HepG2 (cell line): ENCODE data around the gene SEMA3E. TPM values are rescaled to one million over a fixed set of nuclear protein-coding genes. Genes with fewer than 3 reads are reported as not detected.

Source experiments
- ATAC-seq: fragments of 200-7000 bp; cut with Tn5 transposase; 3 replicates; pipeline ENCODE4 v1.9.1; 2020; ENCODE audit warnings: mild to moderate bottlenecking, moderate library complexity
- BruUV-seq: library from RNA; stranded (reverse); fragments of 400-500 nt; replicated peaks from 2 replicates; lab custom pipeline; 2021; lab: Mats Ljungman, UMichigan
- CTCF ChIA-PET: fragments of 300-600 bp; formaldehyde crosslinking; extraction: SDS; loops from one replicate; lab custom pipeline; 2021; ENCODE audit warnings: low total read pairs, inconsistent platforms, low intra/inter-chr PET ratio; lab: Yijun Ruan, JAX
- POLR2A ChIA-PET: fragments of 350-600 bp; sonication (Branson Sonifier 250); formaldehyde crosslinking; loops from one replicate; lab custom pipeline; 2020; ENCODE audit warnings: antibody characterized with exemption, inconsistent platforms; lab: Yijun Ruan, JAX
- DNase-seq: peaks from one replicate; pipeline ENCODE4 v3.0.0-alpha.2; 2015; ENCODE audit warnings: low spot score
- FAIRE-seq: peaks from 3 replicates; lab custom pipeline; 2011; peaks lifted over from hg19 to GRCh38; lab: Jason Lieb, UNC
- H2AFZ ChIP-seq: one replicate; pipeline ENCODE4 v1.6.1; 2011; ENCODE audit warnings: low read length, inconsistent platforms
- H3K27ac ChIP-seq: fragments of 300-600 bp; 3 replicates; pipeline ENCODE4 v1.8.0; 2011; ENCODE audit warnings: mixed run types, mild to moderate bottlenecking, mixed read lengths, low read length, inconsistent platforms; ENCODE audit not compliant: insufficient read depth; ENCODE audit errors: extremely low read length
- H3K27me3 ChIP-seq, 2 experiments: fragments of 200-600 bp in 1 of 2; 2 replicates in 1 of 2; 3 replicates in 1 of 2; pipeline versions ENCODE4 v1.6.0 to v1.8.0; 2011; ENCODE audit warnings: low read length in 2 of 2, mild to moderate bottlenecking in 2 of 2, moderate library complexity in 2 of 2, inconsistent platforms in 1 of 2; ENCODE audit not compliant: insufficient read depth in 2 of 2, control insufficient read depth in 1 of 2
- H3K36me3 ChIP-seq, 2 experiments: fragments of 200-600 bp in 1 of 2; replicated peaks in 1 of 2; 2 replicates in 1 of 2; 3 replicates in 1 of 2; pipeline versions ENCODE4 v1.5.1 to v1.8.0; 2011; ENCODE audit warnings: low read length in 2 of 2, inconsistent platforms in 1 of 2; ENCODE audit not compliant: insufficient read depth in 2 of 2, control insufficient read depth in 1 of 2
- H3K4me1 ChIP-seq: 2 replicates; pipeline ENCODE4 v1.5.1; 2012; ENCODE audit warnings: low read length, inconsistent platforms; ENCODE audit not compliant: insufficient read depth
- H3K4me2 ChIP-seq: 2 replicates; pipeline ENCODE4 v1.6.0; 2011; ENCODE audit warnings: low read depth, low read length, inconsistent platforms
- H3K4me3 ChIP-seq, 3 experiments: fragments of 200-600 bp in 1 of 3; sonication (generic), shearing (Covaris generic) in 1 of 3; replicated peaks in 1 of 3; 2 replicates each; pipeline ENCODE4 v1.5.1; 2011 to 2016; ENCODE audit warnings: low read length in 3 of 3, inconsistent platforms in 2 of 3, low read depth in 2 of 3, mild to moderate bottlenecking in 2 of 3, control low read depth in 1 of 3, mixed read lengths in 1 of 3; ENCODE audit not compliant: insufficient read depth in 1 of 3
- H3K79me2 ChIP-seq: one replicate; pipeline ENCODE4 v1.6.1; 2011; ENCODE audit warnings: low read length, inconsistent platforms; ENCODE audit not compliant: insufficient read depth
- H3K9ac ChIP-seq: 2 replicates; pipeline ENCODE4 v1.6.0; 2011; ENCODE audit warnings: mild to moderate bottlenecking, low read depth, low read length, inconsistent platforms; ENCODE audit not compliant: insufficient read depth
- H3K9me3 ChIP-seq: 2 replicates; pipeline ENCODE4 v1.5.1; 2012; ENCODE audit warnings: mild to moderate bottlenecking, low read length
- H4K20me1 ChIP-seq: 2 replicates; pipeline ENCODE4 v1.6.0; 2011; ENCODE audit warnings: inconsistent platforms, mild to moderate bottlenecking, low read length, moderate library complexity; ENCODE audit not compliant: insufficient read depth
- EP300 ChIP-seq, 3 experiments: sonication (generic) in 1 of 3; formaldehyde crosslinking in 1 of 3; IDR thresholded peaks; 2 replicates each; pipeline versions ENCODE4 v1.5.1 to v1.6.1; 2011 to 2020; ENCODE audit warnings: low read depth in 2 of 3, low read length in 2 of 3, borderline replicate concordance in 1 of 3, improper control_type of control experiment in 1 of 3, mild to moderate bottlenecking in 1 of 3, missing genetic modification reagents in 1 of 3, moderate library complexity in 1 of 3
- GTF3A ChIP-seq: sonication (generic); formaldehyde crosslinking; conservative IDR thresholded peaks from 2 replicates; pipeline ENCODE4 v1.4.0; 2020; ENCODE audit warnings: mild to moderate bottlenecking, missing genetic modification reagents
- HCFC1 ChIP-seq: fragments of 150-350 bp; IDR thresholded peaks from 2 replicates; pipeline ENCODE4 v1.6.1; 2014; ENCODE audit warnings: low read depth, low read length
- KDM1A ChIP-seq: IDR thresholded peaks from 2 replicates; pipeline ENCODE4 v1.6.1; 2016; ENCODE audit warnings: missing compliant biosample characterization
- TEAD2 ChIP-seq: sonication (generic); formaldehyde crosslinking; IDR thresholded peaks from 2 replicates; pipeline ENCODE4 v1.9.0; 2021; ENCODE audit warnings: missing genetic modification reagents
- ZKSCAN1 ChIP-seq: fragments of 150-350 bp; IDR thresholded peaks from 2 replicates; pipeline ENCODE4 v1.6.1; 2014; ENCODE audit warnings: low read length
- ZNF234 ChIP-seq: sonication (generic); formaldehyde crosslinking; conservative IDR thresholded peaks from 2 replicates; pipeline ENCODE4 v1.5.1; 2020; ENCODE audit warnings: mild to moderate bottlenecking, missing genetic modification reagents
- ZNF333 ChIP-seq: sonication (generic); formaldehyde crosslinking; IDR thresholded peaks from 2 replicates; pipeline ENCODE4 v1.4.0; 2020; ENCODE audit warnings: mild to moderate bottlenecking, missing genetic modification reagents, borderline replicate concordance
- ZSCAN9 ChIP-seq: IDR thresholded peaks from 2 replicates; pipeline ENCODE4 v1.6.1; 2016; ENCODE audit warnings: borderline replicate concordance
- WGBS: methylation state at CpG from one replicate; pipeline ENCODE4 v1.1.6; 2017; ENCODE audit warnings: low lambda C conversion rate; 5-methylcytosine and 5-hydroxymethylcytosine counted together
- in situ Hi-C: cut with HindIII; loops from 2 replicates; pipeline ENCODE4 v1.10.0; 2017; ENCODE audit warnings: low pct_unique_long_range_greater_than_20kb; ENCODE audit not compliant: extremely low pct_ligation_motif_present
- intact Hi-C: fragments of 100-400 bp; cut with micrococcal nuclease; formaldehyde crosslinking; loops from one replicate; pipeline ENCODE4 v1.10.0; 2022; ENCODE audit not compliant: unreplicated experiment
- polyA plus RNA-seq, 8 experiments: library from polyadenylated mRNA; depleted of rRNA in 3 of 8; stranded (reverse) in 7 of 8; unstranded in 1 of 8; fragments of >200 nt; fragmentation: Illumina TruSeq in 4 of 8; extraction: Trizol in 4 of 8; gene quantifications; 2 replicates each; pipeline versions ENCODE4 v1.2.1 to v1.2.3, GENCODE V29; 2011 to 2016; ENCODE audit warnings: low read depth in 4 of 8, missing spikeins in 1 of 8, mixed read lengths in 1 of 8; ENCODE audit not compliant: insufficient read depth in 1 of 8
- total RNA-seq, 5 experiments: library from RNA; depleted of rRNA; stranded (reverse); fragments of >200 nt; fragmentation: Illumina TruSeq; extraction: Trizol; gene quantifications; 2 replicates each; pipeline ENCODE4 v1.2.3, GENCODE V29; 2016; ENCODE audit warnings: low read depth in 1 of 5
- TF ChIP-seq, protein P1 (sequence below): sonication (generic); formaldehyde crosslinking; IDR thresholded peaks from 2 replicates; pipeline ENCODE4 v1.4.0; 2020; ENCODE audit warnings: missing genetic modification reagents
- TF ChIP-seq, protein P2 (sequence below): sonication (generic); formaldehyde crosslinking; IDR thresholded peaks from 2 replicates; pipeline ENCODE4 v1.5.0; 2020; ENCODE audit warnings: mild to moderate bottlenecking, missing genetic modification reagents
- TF ChIP-seq, protein P3 (sequence below): sonication (generic); formaldehyde crosslinking; IDR thresholded peaks from 2 replicates; pipeline ENCODE4 v1.8.1; 2023; ENCODE audit warnings: mild to moderate bottlenecking, missing genetic modification reagents
- TF ChIP-seq, protein P4 (sequence below): IDR thresholded peaks from 2 replicates; pipeline ENCODE4 v1.6.1; 2016; ENCODE audit warnings: low read depth
- TF ChIP-seq, protein P5 (sequence below), 2 experiments: sonication (generic) in 1 of 2; formaldehyde crosslinking in 1 of 2; IDR thresholded peaks; 2 replicates each; pipeline versions ENCODE4 v1.5.1 to v1.6.1; 2011 to 2020; ENCODE audit warnings: borderline replicate concordance in 1 of 2, low read depth in 1 of 2, low read length in 1 of 2, mild to moderate bottlenecking in 1 of 2, missing genetic modification reagents in 1 of 2, moderate library complexity in 1 of 2
- TF ChIP-seq, protein P6 (sequence below): sonication (generic); formaldehyde crosslinking; IDR thresholded peaks from 2 replicates; pipeline ENCODE4 v1.8.1; 2023; ENCODE audit warnings: mild to moderate bottlenecking, inconsistent platforms, moderate library complexity, missing genetic modification reagents, borderline replicate concordance

The SEMA3E gene
- total and polyA plus RNA-seq, 2 of the 13 experiments (the other 11 are each of a cell fraction or from before 2014, with no cell fraction given), result not detected

DNA sequence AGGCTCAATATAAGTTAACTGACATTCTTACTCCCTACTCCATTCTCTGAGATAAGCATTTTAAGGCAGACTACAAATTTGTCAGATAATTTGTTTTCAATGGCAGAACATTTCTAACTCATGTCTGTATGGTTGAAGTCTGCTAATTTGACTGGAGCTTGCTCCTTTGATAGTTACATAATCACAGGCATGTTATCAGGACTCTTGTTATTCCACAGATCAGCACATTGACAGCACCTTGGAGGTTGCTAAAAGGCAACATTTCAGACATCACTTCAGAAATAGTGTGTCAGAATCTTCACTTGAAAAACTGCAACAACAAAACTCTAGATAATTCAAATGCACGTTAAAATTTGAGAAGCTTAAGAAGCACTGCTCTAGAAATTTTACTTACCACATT is 327.9 kb downstream of the SEMA3E start:
- DNase-seq, result no peak
- intact Hi-C loops (no loop called here), in situ Hi-C loops (no loop called here)
- H3K27ac ChIP-seq, result no peak overlapping the region
- H3K9me3 ChIP-seq, result no peaks in the 10 kb centered on the region
- ChIA-PET CTCF (no interaction called here), POLR2A (no interaction called here)
- H3K4me1 ChIP-seq, result no peaks in the 10 kb centered on the region
- WGBS, result 0% methylated on average over 1 of the region's 1 CpG
- no peaks in the 10 kb centered on the region for H3K27me3 ChIP-seq
- H4K20me1 ChIP-seq, result no peaks in the 10 kb centered on the region
- H2AFZ ChIP-seq, result no peak overlapping the region
- H3K4me2 ChIP-seq, result no peak overlapping the region
- no peak for ATAC-seq
- no TSS peak for BruUV-seq
- no peaks in the 10 kb centered on the region for H3K36me3 ChIP-seq
- no peak overlapping the region for H3K9ac ChIP-seq
- H3K79me2 ChIP-seq, result no peaks in the 10 kb centered on the region
- FAIRE-seq, result no peak
- no peak overlapping the region for H3K4me3 ChIP-seq
- TF ChIP-seq, protein P1, sequence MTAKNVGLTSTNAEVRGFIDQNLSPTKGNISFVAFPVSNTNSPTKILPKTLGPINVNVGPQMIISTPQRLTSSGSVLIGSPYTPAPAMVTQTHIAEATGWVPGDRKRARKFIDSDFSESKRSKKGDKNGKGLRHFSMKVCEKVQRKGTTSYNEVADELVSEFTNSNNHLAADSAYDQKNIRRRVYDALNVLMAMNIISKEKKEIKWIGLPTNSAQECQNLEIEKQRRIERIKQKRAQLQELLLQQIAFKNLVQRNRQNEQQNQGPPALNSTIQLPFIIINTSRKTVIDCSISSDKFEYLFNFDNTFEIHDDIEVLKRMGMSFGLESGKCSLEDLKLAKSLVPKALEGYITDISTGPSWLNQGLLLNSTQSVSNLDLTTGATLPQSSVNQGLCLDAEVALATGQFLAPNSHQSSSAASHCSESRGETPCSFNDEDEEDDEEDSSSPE, result no peak
- TF ChIP-seq HCFC1 (no peak), ZNF234 (no peak), ZSCAN9 (CRISPR knock-in tag) (no peak), ZNF333 (CRISPR knock-in tag) (no peak), ZKSCAN1 (no peak), TEAD2 (CRISPR knock-in tag) (no peak), KDM1A (no peak), GTF3A (CRISPR knock-in tag) (no peak), EP300 (IDR thresholded peaks at IDR 0.05; ENCODE audit: low read depth in 2 of 2, low read length in 2 of 2) (no peak), EP300 (CRISPR knock-in tag; IDR thresholded peaks at IDR 0.05; ENCODE audit: borderline replicate concordance) (no peak)
- TF ChIP-seq, protein P2, sequence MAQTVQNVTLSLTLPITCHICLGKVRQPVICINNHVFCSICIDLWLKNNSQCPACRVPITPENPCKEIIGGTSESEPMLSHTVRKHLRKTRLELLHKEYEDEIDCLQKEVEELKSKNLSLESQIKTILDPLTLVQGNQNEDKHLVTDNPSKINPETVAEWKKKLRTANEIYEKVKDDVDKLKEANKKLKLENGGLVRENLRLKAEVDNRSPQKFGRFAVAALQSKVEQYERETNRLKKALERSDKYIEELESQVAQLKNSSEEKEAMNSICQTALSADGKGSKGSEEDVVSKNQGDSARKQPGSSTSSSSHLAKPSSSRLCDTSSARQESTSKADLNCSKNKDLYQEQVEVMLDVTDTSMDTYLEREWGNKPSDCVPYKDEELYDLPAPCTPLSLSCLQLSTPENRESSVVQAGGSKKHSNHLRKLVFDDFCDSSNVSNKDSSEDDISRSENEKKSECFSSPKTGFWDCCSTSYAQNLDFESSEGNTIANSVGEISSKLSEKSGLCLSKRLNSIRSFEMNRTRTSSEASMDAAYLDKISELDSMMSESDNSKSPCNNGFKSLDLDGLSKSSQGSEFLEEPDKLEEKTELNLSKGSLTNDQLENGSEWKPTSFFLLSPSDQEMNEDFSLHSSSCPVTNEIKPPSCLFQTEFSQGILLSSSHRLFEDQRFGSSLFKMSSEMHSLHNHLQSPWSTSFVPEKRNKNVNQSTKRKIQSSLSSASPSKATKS (CRISPR knock-in tag), result no peak
- TF ChIP-seq, protein P3, sequence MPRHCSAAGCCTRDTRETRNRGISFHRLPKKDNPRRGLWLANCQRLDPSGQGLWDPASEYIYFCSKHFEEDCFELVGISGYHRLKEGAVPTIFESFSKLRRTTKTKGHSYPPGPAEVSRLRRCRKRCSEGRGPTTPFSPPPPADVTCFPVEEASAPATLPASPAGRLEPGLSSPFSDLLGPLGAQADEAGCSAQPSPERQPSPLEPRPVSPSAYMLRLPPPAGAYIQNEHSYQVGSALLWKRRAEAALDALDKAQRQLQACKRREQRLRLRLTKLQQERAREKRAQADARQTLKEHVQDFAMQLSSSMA, result no peak
- TF ChIP-seq, protein P4, sequence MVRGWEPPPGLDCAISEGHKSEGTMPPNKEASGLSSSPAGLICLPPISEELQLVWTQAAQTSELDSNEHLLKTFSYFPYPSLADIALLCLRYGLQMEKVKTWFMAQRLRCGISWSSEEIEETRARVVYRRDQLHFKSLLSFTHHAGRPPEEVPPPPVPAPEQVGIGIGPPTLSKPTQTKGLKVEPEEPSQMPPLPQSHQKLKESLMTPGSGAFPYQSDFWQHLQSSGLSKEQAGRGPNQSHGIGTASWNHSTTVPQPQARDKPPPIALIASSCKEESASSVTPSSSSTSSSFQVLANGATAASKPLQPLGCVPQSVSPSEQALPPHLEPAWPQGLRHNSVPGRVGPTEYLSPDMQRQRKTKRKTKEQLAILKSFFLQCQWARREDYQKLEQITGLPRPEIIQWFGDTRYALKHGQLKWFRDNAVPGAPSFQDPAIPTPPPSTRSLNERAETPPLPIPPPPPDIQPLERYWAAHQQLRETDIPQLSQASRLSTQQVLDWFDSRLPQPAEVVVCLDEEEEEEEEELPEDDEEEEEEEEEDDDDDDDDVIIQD (CRISPR knock-in tag), result no peak
- TF ChIP-seq, protein P5, sequence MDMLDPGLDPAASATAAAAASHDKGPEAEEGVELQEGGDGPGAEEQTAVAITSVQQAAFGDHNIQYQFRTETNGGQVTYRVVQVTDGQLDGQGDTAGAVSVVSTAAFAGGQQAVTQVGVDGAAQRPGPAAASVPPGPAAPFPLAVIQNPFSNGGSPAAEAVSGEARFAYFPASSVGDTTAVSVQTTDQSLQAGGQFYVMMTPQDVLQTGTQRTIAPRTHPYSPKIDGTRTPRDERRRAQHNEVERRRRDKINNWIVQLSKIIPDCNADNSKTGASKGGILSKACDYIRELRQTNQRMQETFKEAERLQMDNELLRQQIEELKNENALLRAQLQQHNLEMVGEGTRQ (IDR thresholded peaks at IDR 0.05; ENCODE audit: low read depth, low read length), result no peak
- TF ChIP-seq, protein P5 (CRISPR knock-in tag; IDR thresholded peaks at IDR 0.05; ENCODE audit: borderline replicate concordance), result no peak
- TF ChIP-seq, protein P6, sequence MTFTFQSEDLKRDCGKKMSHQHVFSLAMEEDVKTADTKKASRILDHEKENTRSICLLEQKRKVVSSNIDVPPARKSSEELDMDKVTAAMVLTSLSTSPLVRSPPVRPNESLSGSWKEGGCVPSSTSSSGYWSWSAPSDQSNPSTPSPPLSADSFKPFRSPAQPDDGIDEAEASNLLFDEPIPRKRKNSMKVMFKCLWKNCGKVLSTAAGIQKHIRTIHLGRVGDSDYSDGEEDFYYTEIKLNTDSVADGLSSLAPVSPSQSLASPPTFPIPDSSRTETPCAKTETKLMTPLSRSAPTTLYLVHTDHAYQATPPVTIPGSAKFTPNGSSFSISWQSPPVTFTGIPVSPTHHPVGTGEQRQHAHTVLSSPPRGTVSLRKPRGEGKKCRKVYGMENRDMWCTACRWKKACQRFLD (CRISPR knock-in tag), result no peak
